Measurements from ENCODE around the gene TMED4.

DNA sequence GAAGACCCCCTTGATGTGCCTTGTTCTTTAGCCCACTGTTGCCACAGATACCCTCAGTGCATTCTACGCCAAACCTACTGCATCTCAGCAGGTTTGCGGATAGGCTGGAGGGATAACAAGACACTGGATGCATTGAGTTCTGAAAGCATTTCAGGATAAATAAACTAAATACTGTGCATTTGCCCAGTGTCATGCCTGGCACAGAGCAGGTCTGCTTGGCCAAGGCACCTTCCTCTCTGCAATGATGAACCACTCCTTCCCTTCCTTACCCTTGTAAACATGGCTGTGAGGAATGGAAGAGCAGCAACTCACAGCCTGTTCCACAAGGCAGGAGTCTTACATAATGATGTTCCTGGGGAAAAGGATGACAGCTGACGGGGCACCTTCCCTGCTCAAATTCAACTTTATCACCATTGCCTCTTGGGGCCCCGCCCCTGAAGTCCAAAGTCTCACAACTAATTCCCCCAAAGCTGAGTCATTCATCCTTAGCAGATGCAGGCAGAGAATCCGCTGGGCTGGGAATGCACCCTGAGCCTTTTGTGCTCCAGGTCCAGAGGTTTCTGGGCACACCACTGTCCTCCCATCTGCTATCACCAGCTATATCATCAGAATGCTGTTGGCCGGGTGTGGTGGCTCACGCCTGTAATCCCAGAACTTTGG is 19.9 kb downstream of the TMED4 start:
- TF ChIP-seq, protein P1, sequence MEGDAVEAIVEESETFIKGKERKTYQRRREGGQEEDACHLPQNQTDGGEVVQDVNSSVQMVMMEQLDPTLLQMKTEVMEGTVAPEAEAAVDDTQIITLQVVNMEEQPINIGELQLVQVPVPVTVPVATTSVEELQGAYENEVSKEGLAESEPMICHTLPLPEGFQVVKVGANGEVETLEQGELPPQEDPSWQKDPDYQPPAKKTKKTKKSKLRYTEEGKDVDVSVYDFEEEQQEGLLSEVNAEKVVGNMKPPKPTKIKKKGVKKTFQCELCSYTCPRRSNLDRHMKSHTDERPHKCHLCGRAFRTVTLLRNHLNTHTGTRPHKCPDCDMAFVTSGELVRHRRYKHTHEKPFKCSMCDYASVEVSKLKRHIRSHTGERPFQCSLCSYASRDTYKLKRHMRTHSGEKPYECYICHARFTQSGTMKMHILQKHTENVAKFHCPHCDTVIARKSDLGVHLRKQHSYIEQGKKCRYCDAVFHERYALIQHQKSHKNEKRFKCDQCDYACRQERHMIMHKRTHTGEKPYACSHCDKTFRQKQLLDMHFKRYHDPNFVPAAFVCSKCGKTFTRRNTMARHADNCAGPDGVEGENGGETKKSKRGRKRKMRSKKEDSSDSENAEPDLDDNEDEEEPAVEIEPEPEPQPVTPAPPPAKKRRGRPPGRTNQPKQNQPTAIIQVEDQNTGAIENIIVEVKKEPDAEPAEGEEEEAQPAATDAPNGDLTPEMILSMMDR (IDR thresholded peaks at IDR 0.05; ENCODE audit: low read depth, low read length): no peak
- TF ChIP-seq EZH2phosphoT487 (IDR thresholded peaks at IDR 0.05; ENCODE audit: low read depth): no peak

Measured in OCI-LY3 (cell line).